KMS-11 (cell line): Measurements from ENCODE around the gene MORF4L1.

Experiments
- H2AFZ ChIP-seq: fragments of 200-600 bp; sonication (generic); 2 replicates; pipeline ENCODE4 v1.6.1; 2016; ENCODE audit warnings: antibody characterized with exemption, mixed run types, low read depth
- H3K27ac ChIP-seq: fragments of 200-600 bp; sonication (generic); 2 replicates; pipeline ENCODE4 v1.6.1; 2016; ENCODE audit warnings: mild to moderate bottlenecking, mixed run types
- H3K27me3 ChIP-seq: fragments of 200-600 bp; sonication (generic); 2 replicates; pipeline ENCODE4 v1.6.1; 2017; ENCODE audit warnings: mild to moderate bottlenecking, low read depth, mixed run types, moderate library complexity; ENCODE audit not compliant: insufficient read depth
- H3K36me3 ChIP-seq: fragments of 200-600 bp; sonication (generic); 2 replicates; pipeline ENCODE4 v1.6.1; 2017; ENCODE audit warnings: mild to moderate bottlenecking, mixed run types; ENCODE audit not compliant: insufficient read depth
- H3K4me1 ChIP-seq: fragments of 200-600 bp; sonication (generic); 2 replicates; pipeline ENCODE4 v1.6.1; 2016; ENCODE audit warnings: mild to moderate bottlenecking, low read depth, mixed run types; ENCODE audit not compliant: poor library complexity, severe bottlenecking
- H3K4me2 ChIP-seq: fragments of 200-600 bp; sonication (generic); 2 replicates; pipeline ENCODE4 v1.7.0; 2016; ENCODE audit warnings: mild to moderate bottlenecking, mixed run types
- H3K4me3 ChIP-seq: fragments of 200-600 bp; sonication (generic); IDR thresholded peaks from 2 replicates; pipeline ENCODE4 v1.6.1; 2017; ENCODE audit warnings: low read depth, low read length, mixed read lengths; ENCODE audit not compliant: insufficient read depth
- H3K79me2 ChIP-seq: fragments of 200-600 bp; sonication (generic); 2 replicates; pipeline ENCODE4 v1.6.1; 2016; ENCODE audit warnings: low read depth, mixed run types; ENCODE audit not compliant: insufficient read depth
- H3K9ac ChIP-seq: fragments of 200-600 bp; sonication (generic); 2 replicates; pipeline ENCODE4 v1.6.1; 2016; ENCODE audit warnings: mild to moderate bottlenecking, mixed run types
- H4K20me1 ChIP-seq: fragments of 200-600 bp; sonication (generic); 2 replicates; pipeline ENCODE4 v1.6.1; 2016; ENCODE audit warnings: mild to moderate bottlenecking, mixed run types; ENCODE audit not compliant: insufficient read depth
- CTCF ChIP-seq: fragments of 200-600 bp; sonication (generic); conservative IDR thresholded peaks from 2 replicates; pipeline ENCODE4 v1.6.1; 2017; ENCODE audit warnings: low read depth, mild to moderate bottlenecking, antibody characterized with exemption, low read length, moderate library complexity, mixed read lengths

The MORF4L1 gene

GRCh38 chr15:78850352-78850751, 22.3 kb upstream of the MORF4L1 start:
- H3K4me1 ChIP-seq = no peaks in the 10 kb centered on the region
- no peak for TF ChIP-seq CTCF

GRCh38 chr15:78850941-78851755, 21.5 kb upstream of the MORF4L1 start:
- no peak overlapping the region for H3K4me3 ChIP-seq
- H3K9ac ChIP-seq = no peak overlapping the region
- no peak overlapping the region for H2AFZ ChIP-seq

More at GRCh38 chr15:78850352-78850751, 22.3 kb upstream of the MORF4L1 start:
- no peaks in the 10 kb centered on the region for H4K20me1 ChIP-seq
- no peaks in the 10 kb centered on the region for H3K36me3 ChIP-seq
- no peak overlapping the region for H2AFZ ChIP-seq
- H3K4me2 ChIP-seq = no peak overlapping the region
- H3K9ac ChIP-seq = no peak overlapping the region
- no peaks in the 10 kb centered on the region for H3K27me3 ChIP-seq
- no peak overlapping the region for H3K4me3 ChIP-seq
- no peaks in the 10 kb centered on the region for H3K79me2 ChIP-seq
- H3K27ac ChIP-seq = no peak overlapping the region

GRCh38 chr15:78853500-78853899, 19.2 kb upstream of the MORF4L1 start:
- no peak overlapping the region for H3K4me2 ChIP-seq
- H4K20me1 ChIP-seq = no peaks in the 10 kb centered on the region
- TF ChIP-seq CTCF = no peak
- no peak overlapping the region for H3K4me3 ChIP-seq
- no peak overlapping the region for H3K27ac ChIP-seq
- no peaks in the 10 kb centered on the region for H3K27me3 ChIP-seq
- H3K4me1 ChIP-seq = peaks cover 7% of the 10 kb centered on the region
- no peak overlapping the region for H2AFZ ChIP-seq
- H3K36me3 ChIP-seq = no peaks in the 10 kb centered on the region
- H3K9ac ChIP-seq = no peak overlapping the region
- no peaks in the 10 kb centered on the region for H3K79me2 ChIP-seq

More at GRCh38 chr15:78850941-78851755, 21.5 kb upstream of the MORF4L1 start:
- H3K79me2 ChIP-seq = no peaks in the 10 kb centered on the region
- H3K4me1 ChIP-seq = no peaks in the 10 kb centered on the region
- no peaks in the 10 kb centered on the region for H3K27me3 ChIP-seq
- TF ChIP-seq CTCF = no peak
- H3K36me3 ChIP-seq = no peaks in the 10 kb centered on the region
- no peaks in the 10 kb centered on the region for H4K20me1 ChIP-seq
- no peak overlapping the region for H3K27ac ChIP-seq
- no peak overlapping the region for H3K4me2 ChIP-seq

DNA sequence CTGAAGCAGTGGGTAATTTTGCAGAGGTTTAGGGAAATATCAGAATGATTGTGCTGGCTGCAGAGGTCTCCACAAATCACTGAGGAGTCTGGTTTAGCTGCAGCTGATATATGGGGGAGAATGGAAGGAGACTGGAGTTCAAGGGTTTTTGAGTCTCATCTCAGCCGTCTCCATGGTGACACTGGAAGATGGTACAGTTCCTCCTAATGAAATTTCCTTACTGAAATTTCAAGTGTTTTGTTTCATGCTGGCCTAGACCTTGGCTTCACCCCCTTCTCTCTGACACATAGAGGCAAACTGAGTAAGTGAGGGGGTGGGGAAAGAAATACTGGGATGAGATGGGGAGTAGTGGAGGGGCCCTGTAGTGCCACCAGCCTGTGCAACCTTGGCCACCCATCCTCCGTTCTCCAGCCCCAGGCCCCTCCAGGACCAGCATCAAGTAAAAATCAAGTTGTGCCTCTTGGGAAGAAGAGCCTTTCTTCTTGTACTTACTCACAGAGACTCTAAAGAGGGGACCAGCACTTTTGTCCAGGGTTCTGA, 17.8 kb upstream of the MORF4L1 start:
- no peak overlapping the region for H3K4me2 ChIP-seq
- no peaks in the 10 kb centered on the region for H4K20me1 ChIP-seq
- H3K4me1 ChIP-seq = peaks cover 18% of the 10 kb centered on the region
- no peaks in the 10 kb centered on the region for H3K79me2 ChIP-seq
- no peak overlapping the region for H3K4me3 ChIP-seq
- no peak overlapping the region for H3K27ac ChIP-seq
- TF ChIP-seq CTCF = no peak
- H3K9ac ChIP-seq = no peak overlapping the region
- H2AFZ ChIP-seq = no peak overlapping the region
- H3K36me3 ChIP-seq = no peaks in the 10 kb centered on the region
- no peaks in the 10 kb centered on the region for H3K27me3 ChIP-seq
